GM12891 (cell line): Measurements from ENCODE around the gene NSD1.

Experiments used
- POLR2A ChIP-seq: IDR thresholded peaks from 2 replicates; pipeline ENCODE4 v1.6.1; 2011; ENCODE audit warnings: low read depth, low read length, control low read depth
- POLR2AphosphoS5 ChIP-seq: IDR thresholded peaks from 2 replicates; pipeline ENCODE4 v1.6.1; 2011; ENCODE audit warnings: low read depth, low read length, control low read depth
- POU2F2 ChIP-seq: IDR thresholded peaks from 2 replicates; pipeline ENCODE4 v1.6.1; 2011; ENCODE audit warnings: low read depth, mild to moderate bottlenecking, control low read depth, low read length, moderate library complexity

- TF ChIP-seq POLR2A (no peak), POLR2AphosphoS5 (no peak), POU2F2 (no peak)
Measured at GRCh38 chr5:177332031-177332895, 198.7 kb downstream of the NSD1 start.
